HEK293T (cell line): ENCODE results near the gene ATP8A1.

Source experiments
- ARNT ChIP-seq: fragments of 450-650 bp; IDR thresholded peaks from 2 replicates; pipeline ENCODE4 v1.6.1; 2017; ENCODE audit warnings: mild to moderate bottlenecking
- BHLHE40 ChIP-seq: fragments of 450-650 bp; IDR thresholded peaks from 2 replicates; pipeline ENCODE4 v1.6.1; 2016; ENCODE audit warnings: mild to moderate bottlenecking, moderate library complexity, borderline replicate concordance
- ELF4 ChIP-seq: fragments of 450-650 bp; IDR thresholded peaks from 2 replicates; pipeline ENCODE4 v1.6.1; 2017; ENCODE audit warnings: antibody characterized with exemption
- LEF1 ChIP-seq: fragments of 450-650 bp; IDR thresholded peaks from 2 replicates; pipeline ENCODE4 v1.6.1; 2017; ENCODE audit warnings: mild to moderate bottlenecking, borderline replicate concordance
- SP1 ChIP-seq: fragments of 450-650 bp; IDR thresholded peaks from 2 replicates; pipeline ENCODE4 v1.6.1; 2017
- SUZ12 ChIP-seq: fragments of 450-650 bp; IDR thresholded peaks from 2 replicates; pipeline ENCODE4 v1.6.1; 2016; ENCODE audit warnings: mild to moderate bottlenecking
- ZNF384 ChIP-seq: fragments of 450-650 bp; IDR thresholded peaks from 2 replicates; pipeline ENCODE4 v1.6.1; 2016

GRCh38 chr4:42543126-42543525, 113.8 kb downstream of the ATP8A1 start:
- no peak for TF ChIP-seq LEF1
- no peak for TF ChIP-seq ARNT
- TF ChIP-seq SP1 = no peak
- no peak for TF ChIP-seq ELF4
- TF ChIP-seq ZNF384 = no peak
- no peak for TF ChIP-seq BHLHE40
- no peak for TF ChIP-seq SUZ12
